Bronchial epithelial cell (primary cell): ENCODE results near the gene PNPLA5. TPM values are rescaled to one million over a fixed set of nuclear protein-coding genes. Genes with fewer than 3 reads are reported as not detected.

Source experiments
- DNase-seq: peaks from one replicate; pipeline ENCODE4 v3.0.0-alpha.2; 2010; ENCODE audit warnings: low read depth
- FAIRE-seq: peaks from 2 replicates; lab custom pipeline; 2011; peaks lifted over from hg19 to GRCh38; lab: Jason Lieb, UNC
- H3K27me3 ChIP-seq: 2 replicates; pipeline ENCODE4 v1.5.1; 2011; ENCODE audit warnings: low read length; ENCODE audit not compliant: control insufficient read depth, insufficient read depth
- H3K36me3 ChIP-seq: 2 replicates; pipeline ENCODE4 v1.5.1; 2011; ENCODE audit warnings: low read length; ENCODE audit not compliant: control insufficient read depth, insufficient read depth
- H3K4me3 ChIP-seq: 2 replicates; pipeline ENCODE4 v1.5.1; 2011; ENCODE audit warnings: mild to moderate bottlenecking, low read depth, low read length, control low read depth
- total RNA-seq: library from RNA; depleted of rRNA; stranded (reverse); fragments of >200 nt; gene quantifications from 2 replicates; pipeline ENCODE4 v1.2.1, GENCODE V29; 2014
- TF ChIP-seq, protein P1 (sequence below): IDR thresholded peaks from 2 replicates; pipeline ENCODE4 v1.5.1; 2011; ENCODE audit warnings: mild to moderate bottlenecking, moderate library complexity, low read length, control low read depth, inconsistent platforms; ENCODE audit not compliant: insufficient read depth, severe bottlenecking

Gene PNPLA5
- total RNA-seq, 1 donor from 2014 or later = not detected

- Histone ChIP-seq H3K27me3 (peaks cover 4% of the 10 kb centered on the region), H3K36me3 (no peaks in the 10 kb centered on the region), H3K4me3 (no peak overlapping the region)
- DNase-seq = no peak
- TF ChIP-seq, protein P1, sequence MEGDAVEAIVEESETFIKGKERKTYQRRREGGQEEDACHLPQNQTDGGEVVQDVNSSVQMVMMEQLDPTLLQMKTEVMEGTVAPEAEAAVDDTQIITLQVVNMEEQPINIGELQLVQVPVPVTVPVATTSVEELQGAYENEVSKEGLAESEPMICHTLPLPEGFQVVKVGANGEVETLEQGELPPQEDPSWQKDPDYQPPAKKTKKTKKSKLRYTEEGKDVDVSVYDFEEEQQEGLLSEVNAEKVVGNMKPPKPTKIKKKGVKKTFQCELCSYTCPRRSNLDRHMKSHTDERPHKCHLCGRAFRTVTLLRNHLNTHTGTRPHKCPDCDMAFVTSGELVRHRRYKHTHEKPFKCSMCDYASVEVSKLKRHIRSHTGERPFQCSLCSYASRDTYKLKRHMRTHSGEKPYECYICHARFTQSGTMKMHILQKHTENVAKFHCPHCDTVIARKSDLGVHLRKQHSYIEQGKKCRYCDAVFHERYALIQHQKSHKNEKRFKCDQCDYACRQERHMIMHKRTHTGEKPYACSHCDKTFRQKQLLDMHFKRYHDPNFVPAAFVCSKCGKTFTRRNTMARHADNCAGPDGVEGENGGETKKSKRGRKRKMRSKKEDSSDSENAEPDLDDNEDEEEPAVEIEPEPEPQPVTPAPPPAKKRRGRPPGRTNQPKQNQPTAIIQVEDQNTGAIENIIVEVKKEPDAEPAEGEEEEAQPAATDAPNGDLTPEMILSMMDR = no peak
- FAIRE-seq = no peak
These were observed 8.4 kb upstream of the PNPLA5 start for GRCh38 chr22:43900206-43900605.

- TF ChIP-seq, protein P1 = no peak
- Histone ChIP-seq H3K4me3 (no peak overlapping the region), H3K36me3 (no peaks in the 10 kb centered on the region), H3K27me3 (peaks cover 4% of the 10 kb centered on the region)
- DNase-seq (peak; percentile 77), FAIRE-seq (peak; percentile 92)
These were observed 6.0 kb upstream of the PNPLA5 start for GRCh38 chr22:43897751-43898261.

DNA sequence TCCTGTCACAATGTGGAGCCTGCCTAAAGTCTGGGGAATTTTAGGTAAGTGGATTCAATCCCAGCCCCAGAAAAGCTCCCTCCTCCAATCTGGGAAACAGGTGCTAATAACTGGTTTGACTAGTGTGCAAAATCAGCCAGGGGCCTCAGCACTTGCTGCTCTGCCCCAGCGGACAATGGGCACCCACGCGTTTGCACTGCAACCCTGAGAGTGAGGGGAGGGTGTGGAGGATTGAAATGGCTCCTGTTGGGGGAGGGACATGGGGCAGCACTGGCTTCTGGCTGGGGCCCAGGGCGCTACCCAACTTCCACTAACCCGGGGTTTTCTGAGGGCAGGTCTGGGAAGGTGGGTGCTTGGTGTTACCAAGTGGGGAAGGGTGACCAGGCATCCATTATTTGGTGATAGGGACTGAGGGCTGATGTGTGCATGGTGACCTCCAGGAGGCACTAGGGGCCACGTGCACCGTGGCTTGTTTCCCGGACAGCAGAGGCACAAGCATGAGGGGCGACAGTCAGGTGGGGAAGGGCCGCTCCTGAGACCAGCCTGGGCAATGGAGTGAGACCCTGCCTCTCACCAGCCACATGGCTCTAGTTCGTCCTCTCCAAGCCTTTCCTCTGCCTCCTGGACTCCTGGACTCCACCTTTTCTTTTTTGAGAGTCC lies 4.3 kb upstream of the PNPLA5 start:
- no peak for FAIRE-seq
- H3K27me3 ChIP-seq = peaks cover 11% of the 10 kb centered on the region
- no peak for DNase-seq
- TF ChIP-seq, protein P1 = peak; percentile 5
- H3K36me3 ChIP-seq = no peaks in the 10 kb centered on the region
- H3K4me3 ChIP-seq = no peak overlapping the region

DNA sequence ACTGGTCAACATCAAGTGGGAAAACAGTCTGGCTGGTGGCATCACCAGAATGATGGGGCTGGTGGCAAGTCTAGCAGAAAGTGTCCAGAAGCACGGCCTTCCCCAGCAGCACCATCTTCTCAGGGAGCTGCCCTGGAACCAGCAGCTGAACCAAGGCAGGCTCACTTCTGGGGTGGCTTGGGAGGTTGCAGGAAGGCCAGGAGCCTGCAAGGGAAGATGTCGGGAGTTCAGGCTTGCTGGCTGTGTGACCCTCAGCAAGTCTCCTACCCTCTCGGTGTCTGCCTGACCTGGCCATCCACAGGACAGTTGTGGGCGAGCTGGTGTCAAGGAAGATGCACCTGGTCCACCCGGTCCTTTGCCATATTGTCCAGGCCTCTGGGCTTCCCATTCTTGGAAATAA lies 2.3 kb upstream of the PNPLA5 start:
- TF ChIP-seq, protein P1 = no peak
- FAIRE-seq (no peak), DNase-seq (no peak)
- peaks cover 16% of the 10 kb centered on the region for H3K27me3 ChIP-seq
- H3K36me3 ChIP-seq = no peaks in the 10 kb centered on the region
- H3K4me3 ChIP-seq = no peak overlapping the region

- DNase-seq = no peak
- H3K4me3 ChIP-seq = no peak overlapping the region
- peaks cover 16% of the 10 kb centered on the region for H3K27me3 ChIP-seq
- FAIRE-seq = no peak
- TF ChIP-seq, protein P1 = no peak
- H3K36me3 ChIP-seq = no peaks in the 10 kb centered on the region
These were observed 1.5 kb upstream of the PNPLA5 start for GRCh38 chr22:43893266-43893665.
